Activated CD8-positive, alpha-beta T cell treated with anti-CD3 and anti-CD28 coated beads for 36 hours (primary cell): ENCODE data around the gene TAS2R38. TPM values are rescaled to one million over a fixed set of nuclear protein-coding genes. Genes with fewer than 3 reads are reported as not detected.
A peak's percentile ranks its signal among the peaks of the same experiment; 100 is the strongest.
"Not testable (repeated sequence)": the region's sequence is repeated elsewhere in the genome, so short reads cannot be mapped to it uniquely, and the experiment has no call there.

Source experiments
- ATAC-seq: fragments of 200-7000 bp; cut with Tn5 transposase; one replicate; pipeline ENCODE4 v1.10.0; 2021; ENCODE audit warnings: mild to moderate bottlenecking, moderate library complexity
- CTCF ChIA-PET: fragments of 350-600 bp; sonication (Branson Sonifier 250); formaldehyde crosslinking; loops from one replicate; lab custom pipeline; 2021; ENCODE audit warnings: antibody characterized with exemption; lab: Charles Lee
- POLR2A ChIA-PET: fragments of 350-600 bp; sonication (Branson Sonifier 250); formaldehyde crosslinking; loops from one replicate; lab custom pipeline; 2021; ENCODE audit warnings: antibody characterized with exemption; lab: Charles Lee
- DNase-seq: peaks from one replicate; pipeline ENCODE4 v3.0.0-alpha.2; 2020
- H3K27ac Mint-ChIP-seq: one replicate; pipeline ENCODE4 v1.8.0; 2021; ENCODE audit warnings: mild to moderate bottlenecking, mixed read lengths
- H3K27me3 Mint-ChIP-seq: one replicate; pipeline ENCODE4 v1.8.0; 2021; ENCODE audit warnings: mixed read lengths
- H3K36me3 Mint-ChIP-seq: one replicate; pipeline ENCODE4 v1.8.0; 2021; ENCODE audit warnings: low read depth, mixed read lengths
- H3K4me1 Mint-ChIP-seq: one replicate; pipeline ENCODE4 v1.8.0; 2021; ENCODE audit warnings: low read depth, mixed read lengths
- H3K4me3 Mint-ChIP-seq: one replicate; pipeline ENCODE4 v1.8.0; 2021; ENCODE audit warnings: mild to moderate bottlenecking, moderate library complexity, mixed read lengths
- H3K9me3 Mint-ChIP-seq: one replicate; pipeline ENCODE4 v1.8.0; 2021; ENCODE audit warnings: mixed read lengths
- intact Hi-C: fragments of 100-400 bp; cut with micrococcal nuclease; formaldehyde crosslinking; loops from one replicate; pipeline ENCODE4 v1.10.0; 2022
- total RNA-seq, 2 experiments: library from RNA; stranded (reverse); gene quantifications; one replicate each; pipeline ENCODE4 v1.2.3, GENCODE V29; 2021
- TF ChIP-seq, protein P1 (sequence below): fragments of 200-600 bp; IDR thresholded peaks from one replicate; pipeline ENCODE4 v1.8.0; 2022; ENCODE audit warnings: antibody characterized with exemption, mild to moderate bottlenecking

Gene TAS2R38
- total RNA-seq, 2 experiments from 2014 or later = not detected

DNA sequence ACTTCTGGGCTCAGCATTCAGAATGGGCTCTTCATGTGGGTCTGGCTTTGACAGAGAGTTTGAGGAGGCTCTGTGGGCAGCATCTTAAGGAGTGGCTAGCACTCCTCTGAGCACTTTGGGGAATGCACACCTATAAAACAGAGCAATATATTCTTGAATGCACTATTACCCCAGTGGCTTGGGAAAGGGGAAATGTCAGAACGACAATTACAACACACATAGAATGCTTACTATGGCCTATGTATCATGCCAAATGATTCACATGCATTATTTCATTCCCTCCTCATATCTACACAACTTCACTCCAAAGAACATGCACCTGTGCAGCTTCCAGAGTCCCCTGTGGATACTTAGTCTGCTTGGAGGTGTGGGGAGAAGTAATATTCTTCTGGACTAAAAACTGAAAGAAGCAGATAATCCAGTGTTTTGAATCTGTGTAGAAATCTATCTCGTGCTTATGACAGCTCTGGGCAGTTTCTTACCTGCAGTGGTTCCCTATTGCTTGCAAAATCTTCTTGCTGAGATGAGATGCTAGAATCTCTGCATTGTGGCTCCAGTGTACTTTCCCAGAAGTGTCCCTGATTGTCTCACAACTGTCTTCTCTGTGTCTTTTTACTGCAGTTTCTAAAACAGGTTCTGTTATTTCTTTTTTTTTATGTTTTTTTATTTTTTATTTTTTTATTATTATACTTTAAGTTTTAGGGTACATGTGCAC lies 16.6 kb upstream of the TAS2R38 start:
- Mint-ChIP-seq H3K27ac (no peak overlapping the region), H3K36me3 (no peaks in the 10 kb centered on the region), H3K4me1 (no peaks in the 10 kb centered on the region), H3K27me3 (no peaks in the 10 kb centered on the region), H3K4me3 (no peak overlapping the region), H3K9me3 (no peaks in the 10 kb centered on the region)
- ChIA-PET CTCF (no interaction called here), POLR2A (no interaction called here)
- ATAC-seq = no peak
- no peak for DNase-seq
- intact Hi-C loops = no loop called here
- TF ChIP-seq, protein P1, sequence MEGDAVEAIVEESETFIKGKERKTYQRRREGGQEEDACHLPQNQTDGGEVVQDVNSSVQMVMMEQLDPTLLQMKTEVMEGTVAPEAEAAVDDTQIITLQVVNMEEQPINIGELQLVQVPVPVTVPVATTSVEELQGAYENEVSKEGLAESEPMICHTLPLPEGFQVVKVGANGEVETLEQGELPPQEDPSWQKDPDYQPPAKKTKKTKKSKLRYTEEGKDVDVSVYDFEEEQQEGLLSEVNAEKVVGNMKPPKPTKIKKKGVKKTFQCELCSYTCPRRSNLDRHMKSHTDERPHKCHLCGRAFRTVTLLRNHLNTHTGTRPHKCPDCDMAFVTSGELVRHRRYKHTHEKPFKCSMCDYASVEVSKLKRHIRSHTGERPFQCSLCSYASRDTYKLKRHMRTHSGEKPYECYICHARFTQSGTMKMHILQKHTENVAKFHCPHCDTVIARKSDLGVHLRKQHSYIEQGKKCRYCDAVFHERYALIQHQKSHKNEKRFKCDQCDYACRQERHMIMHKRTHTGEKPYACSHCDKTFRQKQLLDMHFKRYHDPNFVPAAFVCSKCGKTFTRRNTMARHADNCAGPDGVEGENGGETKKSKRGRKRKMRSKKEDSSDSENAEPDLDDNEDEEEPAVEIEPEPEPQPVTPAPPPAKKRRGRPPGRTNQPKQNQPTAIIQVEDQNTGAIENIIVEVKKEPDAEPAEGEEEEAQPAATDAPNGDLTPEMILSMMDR = no peak

DNA sequence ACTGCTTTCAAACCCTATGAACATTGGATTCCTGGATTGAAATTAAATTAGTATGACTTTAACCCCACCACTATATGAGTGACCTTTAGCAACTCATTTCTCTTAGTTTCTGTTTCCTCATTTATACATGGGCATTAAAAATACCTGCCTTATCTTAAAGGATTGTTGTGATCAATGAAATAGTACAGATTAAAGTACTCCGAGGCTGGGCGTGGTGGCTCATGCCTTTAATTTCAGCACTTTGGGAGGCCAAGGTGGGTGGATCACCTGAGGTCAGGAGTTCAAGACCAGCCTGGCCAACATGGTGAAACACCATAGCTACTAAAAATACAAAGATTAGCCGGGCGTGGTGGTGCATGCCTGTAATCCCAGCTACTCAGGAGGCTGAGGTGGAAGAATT lies 14.2 kb upstream of the TAS2R38 start:
- POLR2A ChIA-PET, DNase-seq, H3K27me3 Mint-ChIP-seq, H3K9me3 Mint-ChIP-seq, H3K36me3 Mint-ChIP-seq, H3K4me3 Mint-ChIP-seq, intact Hi-C loops, H3K4me1 Mint-ChIP-seq, ATAC-seq, H3K27ac Mint-ChIP-seq, CTCF ChIA-PET: not testable (repeated sequence)

DNA sequence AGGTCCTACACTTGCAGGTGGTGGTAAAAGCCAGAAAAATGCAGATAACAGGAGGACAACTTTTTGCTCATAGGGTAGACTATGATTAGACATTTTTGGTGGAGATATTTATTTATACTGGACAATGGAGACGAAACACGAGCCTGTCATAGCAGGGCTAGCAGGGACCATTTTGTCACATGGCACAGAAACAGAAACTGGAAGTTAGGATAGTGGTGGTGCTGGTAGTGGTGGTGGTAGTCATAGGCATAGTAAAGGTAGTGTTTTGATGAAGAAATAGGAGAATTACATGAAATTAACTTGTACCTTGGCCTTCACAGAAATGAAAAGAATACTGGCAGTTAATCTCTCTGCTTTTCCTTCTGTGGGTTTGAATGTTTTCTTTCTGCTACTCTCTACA lies 13.3 kb upstream of the TAS2R38 start:
- Mint-ChIP-seq H3K27me3 (no peaks in the 10 kb centered on the region), H3K36me3 (no peaks in the 10 kb centered on the region), H3K27ac (no peak overlapping the region), H3K4me1 (no peaks in the 10 kb centered on the region), H3K9me3 (no peaks in the 10 kb centered on the region), H3K4me3 (no peak overlapping the region)
- ATAC-seq = no peak
- ChIA-PET POLR2A (no interaction called here), CTCF (no interaction called here)
- TF ChIP-seq, protein P1 = no peak
- DNase-seq = no peak
- intact Hi-C loops = no loop called here

DNA sequence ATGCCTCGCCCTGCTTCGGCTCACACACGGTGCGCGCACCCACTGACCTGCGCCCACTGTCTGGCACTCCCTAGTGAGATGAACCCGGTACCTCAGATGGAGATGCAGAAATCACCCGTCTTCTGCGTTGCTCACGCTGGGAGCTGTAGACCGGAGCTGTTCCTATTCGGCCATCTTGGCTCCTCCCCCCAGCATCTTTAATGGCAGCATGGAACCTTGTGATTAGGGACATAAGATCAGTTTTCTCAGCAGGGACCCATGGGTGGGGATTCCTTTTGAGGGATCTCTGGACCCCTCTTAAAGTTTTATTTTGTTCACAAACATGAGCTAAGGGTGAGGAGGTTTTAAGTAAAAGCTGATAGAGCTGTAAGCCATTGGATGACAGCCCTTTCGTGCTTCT lies 12.4 kb upstream of the TAS2R38 start:
- ATAC-seq, H3K27me3 Mint-ChIP-seq, intact Hi-C loops, H3K27ac Mint-ChIP-seq, H3K36me3 Mint-ChIP-seq, DNase-seq, H3K9me3 Mint-ChIP-seq, H3K4me1 Mint-ChIP-seq, POLR2A ChIA-PET, H3K4me3 Mint-ChIP-seq: not testable (repeated sequence)
- CTCF ChIA-PET = interaction anchor here (1.2 kb wide), 1 partner anchor 10 kb away, joined by 4 read pairs; no protein-coding TSS in a partner anchor

DNA sequence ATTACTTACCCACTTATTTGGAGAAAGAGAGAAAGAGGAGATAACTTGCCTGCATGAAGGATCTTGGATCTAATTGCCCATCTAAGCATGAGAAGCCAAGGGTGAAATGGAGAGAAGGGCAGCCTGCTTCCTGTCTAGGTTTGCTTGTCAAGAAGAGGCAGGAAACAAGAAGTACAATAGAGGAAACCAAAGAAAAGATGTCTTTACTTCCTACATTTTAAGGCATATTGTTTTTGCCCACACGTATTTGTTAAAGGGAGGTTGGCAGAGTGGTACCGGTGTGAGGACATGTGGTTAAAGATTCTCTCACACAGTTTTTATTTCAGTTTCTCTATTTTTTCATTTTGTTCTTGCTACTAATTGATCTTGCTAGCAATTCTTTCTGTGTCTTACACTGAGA lies 6.0 kb upstream of the TAS2R38 start:
- ChIA-PET CTCF (no interaction called here), POLR2A (no interaction called here)
- Mint-ChIP-seq H3K27me3 (no peaks in the 10 kb centered on the region), H3K36me3 (no peaks in the 10 kb centered on the region), H3K4me1 (peaks cover 12% of the 10 kb centered on the region), H3K4me3 (no peak overlapping the region), H3K9me3 (no peaks in the 10 kb centered on the region), H3K27ac (peak overlapping the region; percentile 50)
- TF ChIP-seq, protein P1 = no peak
- intact Hi-C loops = no loop called here
- ATAC-seq = no peak
- no peak for DNase-seq

DNA sequence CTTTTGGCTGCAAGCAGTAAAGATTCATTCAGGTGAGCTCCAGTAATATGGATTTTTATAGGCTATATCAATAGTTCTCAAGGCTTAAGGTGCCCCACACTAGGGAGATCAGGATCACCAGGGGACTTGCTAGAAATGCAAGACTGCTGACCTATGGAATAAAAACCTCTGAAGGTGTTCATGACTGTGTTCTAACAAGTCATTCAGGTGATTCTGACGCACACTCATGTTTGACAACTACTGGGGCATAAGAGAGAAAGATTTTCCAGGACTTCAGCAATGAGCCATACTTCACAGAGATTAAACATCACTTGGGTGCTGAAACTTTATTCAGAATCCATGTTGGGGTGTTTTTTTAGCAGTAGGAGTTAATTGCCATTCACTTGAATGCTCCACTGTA lies 4.8 kb upstream of the TAS2R38 start:
- intact Hi-C loops = no loop called here
- Mint-ChIP-seq H3K4me3 (no peak overlapping the region), H3K36me3 (no peaks in the 10 kb centered on the region), H3K4me1 (peaks cover 12% of the 10 kb centered on the region), H3K27me3 (no peaks in the 10 kb centered on the region), H3K9me3 (no peaks in the 10 kb centered on the region), H3K27ac (no peak overlapping the region)
- CTCF ChIA-PET = no interaction called here
- ATAC-seq (no peak), DNase-seq (no peak)
- TF ChIP-seq, protein P1 = no peak
- POLR2A ChIA-PET = no interaction called here
